ENCODE results near the gene HMGCL.

Gene HMGCL

GRCh38 chr1:23779826-23780371 lies 45.3 kb downstream of the HMGCL start:
- in situ Hi-C loops (cut with MboI; ENCODE audit: low sequenced_read_pairs), result no loop called here

- in situ Hi-C loops (cut with MboI; ENCODE audit: low sequenced_read_pairs), result no loop called here
Observed at GRCh38 chr1:23777979-23778814, 47.0 kb downstream of the HMGCL start, which contains the start of gene PITHD1. PITHD1 (plus strand) TSS chr1:23778418; CDS start chr1:23778516, 98 bp downstream.

GRCh38 chr1:23776217-23776616 lies 49.0 kb downstream of the HMGCL start:
- in situ Hi-C loops (cut with MboI; ENCODE audit: low sequenced_read_pairs), result no loop called here

DNA sequence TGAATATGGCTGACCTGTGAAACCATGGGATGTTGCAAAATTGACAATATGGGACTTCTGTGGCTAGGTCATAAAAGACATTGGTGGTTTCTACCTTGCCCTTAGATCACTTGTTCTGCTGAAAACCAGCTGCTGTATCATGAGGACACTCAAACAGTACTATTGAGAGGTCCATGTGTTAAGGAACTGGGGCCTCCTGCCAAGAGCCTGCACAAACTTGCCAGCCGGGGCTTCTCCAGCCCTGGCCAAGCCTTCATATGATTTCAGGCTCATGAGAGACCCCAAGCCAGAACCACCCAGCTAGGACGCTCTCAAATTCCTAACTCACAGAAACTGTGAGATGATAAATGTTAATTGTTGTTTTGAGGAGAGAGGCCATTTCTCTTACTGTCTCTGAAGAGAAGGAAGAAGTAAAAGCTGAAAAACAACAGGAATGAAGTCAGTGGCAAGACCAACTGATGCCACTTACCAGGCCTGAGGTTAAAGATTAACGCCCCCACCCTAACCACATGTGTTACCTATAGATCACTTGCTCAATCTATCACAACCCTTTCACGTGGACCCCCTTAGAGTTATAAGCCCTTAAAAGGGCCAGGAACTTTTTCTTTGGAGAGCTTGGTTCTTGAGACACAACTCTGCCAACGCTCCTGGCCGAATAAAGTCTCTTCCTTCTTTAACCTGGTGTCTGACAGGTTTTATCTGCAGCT lies 50.9 kb downstream of the HMGCL start:
- in situ Hi-C loops (cut with MboI; ENCODE audit: low sequenced_read_pairs), result no loop called here

GRCh38 chr1:23772854-23773242 lies 52.4 kb downstream of the HMGCL start:
- in situ Hi-C loops (cut with MboI; ENCODE audit: low sequenced_read_pairs), result no loop called here

DNA sequence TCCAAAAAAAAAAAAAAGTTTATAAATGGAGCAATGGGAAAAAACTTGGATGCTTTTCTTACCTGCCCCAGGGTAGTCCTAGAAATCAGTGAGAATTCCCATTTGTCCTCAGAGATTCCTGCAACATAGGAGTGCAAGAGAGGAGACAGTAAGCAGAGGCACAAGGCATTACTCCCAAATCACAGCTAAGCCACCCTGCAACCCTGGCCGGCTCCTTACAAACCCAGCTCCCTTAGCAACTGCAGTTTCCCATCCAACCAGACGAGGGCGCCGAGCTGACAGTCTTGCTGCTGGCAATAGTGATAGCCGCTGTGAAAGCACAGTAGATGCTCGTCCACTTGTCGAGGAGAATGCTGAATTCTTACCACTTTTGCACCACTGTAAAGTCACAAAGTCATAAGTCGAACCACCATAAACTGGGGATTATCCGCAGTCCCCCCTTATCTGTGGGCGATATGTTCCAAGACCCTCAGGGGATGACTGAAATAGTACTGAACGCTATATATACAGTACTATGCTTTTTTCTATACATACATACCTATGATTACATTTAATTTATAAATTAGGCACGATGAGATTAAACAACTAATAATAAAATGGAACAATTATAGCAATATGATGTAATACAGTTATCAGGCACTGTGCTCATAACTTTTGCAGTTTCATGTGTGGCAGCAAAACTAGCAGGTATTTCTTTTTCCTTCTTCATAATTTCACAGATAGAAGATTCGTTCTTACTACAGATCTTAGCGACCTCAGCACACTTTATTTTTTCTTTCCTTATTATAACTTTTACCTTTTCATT lies 53.0 kb downstream of the HMGCL start:
- in situ Hi-C loops (cut with MboI; ENCODE audit: low sequenced_read_pairs), result no loop called here

DNA sequence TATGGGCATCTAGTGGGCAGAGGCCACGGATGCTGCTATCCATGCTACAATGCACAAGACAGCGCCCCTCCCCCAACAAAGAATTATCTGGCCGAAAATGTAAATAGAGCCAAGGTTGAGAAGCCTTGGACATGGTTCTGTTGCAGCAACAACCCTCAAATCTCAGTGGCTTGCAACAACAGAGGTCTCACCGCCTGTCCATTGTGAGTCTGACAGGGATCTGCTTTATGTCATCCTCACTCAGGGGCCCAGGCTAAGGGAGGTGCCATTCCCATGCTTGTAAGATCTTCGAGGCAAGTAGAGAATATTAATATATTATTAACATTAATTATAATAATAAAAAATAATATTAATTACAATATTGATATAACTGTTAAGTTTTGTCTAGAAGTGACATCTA lies 56.5 kb downstream of the HMGCL start:
- in situ Hi-C loops (cut with MboI; ENCODE audit: low sequenced_read_pairs), result no loop called here

DNA sequence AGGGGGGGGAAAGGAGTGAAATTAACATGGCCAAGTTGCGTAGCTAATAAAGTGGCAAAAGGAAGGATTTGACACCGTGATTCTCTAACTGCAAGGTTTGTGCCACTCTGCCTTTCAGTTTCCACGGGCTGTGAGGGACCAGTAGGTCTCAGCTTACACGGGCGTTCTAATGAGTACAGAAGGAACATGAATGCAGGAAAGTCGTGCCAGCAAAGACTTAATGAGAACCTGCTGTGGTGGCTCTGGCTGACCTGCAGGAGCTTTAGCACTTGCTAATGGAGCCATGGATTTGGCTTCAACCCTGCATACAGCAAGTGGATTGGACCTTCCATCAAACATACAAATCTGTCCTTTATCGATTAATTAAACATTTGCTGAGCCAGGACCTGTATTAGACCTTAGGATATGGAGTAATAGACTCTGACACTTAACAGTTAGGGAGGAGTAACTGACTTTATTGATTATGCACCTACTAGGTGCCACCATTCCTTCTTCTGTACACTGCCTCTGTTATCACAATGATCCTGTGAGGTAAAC lies 62.1 kb downstream of the HMGCL start:
- in situ Hi-C loops (cut with MboI; ENCODE audit: low sequenced_read_pairs), result no loop called here

GRCh38 chr1:23759277-23759676 lies 66.0 kb downstream of the HMGCL start:
- in situ Hi-C loops (cut with MboI; ENCODE audit: low sequenced_read_pairs), result no loop called here

GRCh38 chr1:23757812-23758211 lies 67.4 kb downstream of the HMGCL start:
- in situ Hi-C loops (cut with MboI; ENCODE audit: low sequenced_read_pairs), result no loop called here

DNA sequence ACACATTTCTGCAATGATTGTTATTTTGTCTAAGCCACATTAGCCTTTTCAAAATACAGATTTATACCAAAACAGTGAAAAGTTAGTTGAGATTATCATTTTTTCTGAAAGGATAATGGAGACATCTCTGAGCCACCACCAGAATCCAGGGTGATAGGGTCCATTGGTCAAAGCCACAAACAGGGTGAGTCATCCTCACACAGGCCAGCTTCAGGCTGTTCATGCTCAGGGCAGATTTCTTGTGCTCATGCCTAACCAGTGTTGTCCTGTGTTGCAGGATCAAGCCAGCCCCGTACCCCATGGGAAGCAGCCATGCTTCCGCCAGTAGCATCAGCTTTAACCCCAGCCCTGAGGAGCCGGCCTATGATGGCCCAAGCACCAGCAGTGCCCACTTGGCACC lies 68.6 kb downstream of the HMGCL start:
- in situ Hi-C loops (cut with MboI; ENCODE audit: low sequenced_read_pairs), result no loop called here

- in situ Hi-C loops (cut with MboI; ENCODE audit: low sequenced_read_pairs), result no loop called here
Observed at GRCh38 chr1:23752909-23753308, 72.3 kb downstream of the HMGCL start.
